BLaER1 treated with 17β-estradiol and CSF1 and Interleukin-3, amounts not matched to agents 10 nM and 100 nM (cell line): ENCODE measurements around the gene DNAJC6.

Experiments used
- H3K27ac ChIP-seq, 11 experiments: shearing (Covaris generic); formaldehyde crosslinking; 2 replicates each; pipeline ENCODE4 v1.8.1; 2022
- H3K27me3 ChIP-seq, 11 experiments: shearing (Covaris generic); formaldehyde crosslinking; 2 replicates each; pipeline ENCODE4 v1.8.1; 2022
- H3K36me3 ChIP-seq, 11 experiments: shearing (Covaris generic); formaldehyde crosslinking; 2 replicates each; pipeline ENCODE4 v1.8.1; 2022
- H3K4me1 ChIP-seq, 10 experiments: shearing (Covaris generic); formaldehyde crosslinking; 2 replicates each; pipeline ENCODE4 v1.8.1; 2022
- H3K4me2 ChIP-seq, 11 experiments: shearing (Covaris generic); formaldehyde crosslinking; 2 replicates each; pipeline ENCODE4 v1.8.1; 2022
- H3K4me3 ChIP-seq, 10 experiments: shearing (Covaris generic); formaldehyde crosslinking; 2 replicates each; pipeline ENCODE4 v1.8.1; 2022
- H3K9ac ChIP-seq, 11 experiments: shearing (Covaris generic); formaldehyde crosslinking; 2 replicates each; pipeline ENCODE4 v1.8.1; 2022
- H3K9me3 ChIP-seq, 11 experiments: shearing (Covaris generic); formaldehyde crosslinking; replicated peaks in 1 of 11; 2 replicates each; pipeline ENCODE4 v1.8.1; 2022
- H4K20me1 ChIP-seq, 11 experiments: shearing (Covaris generic); formaldehyde crosslinking; 2 replicates each; pipeline ENCODE4 v1.8.1; 2022
- Cebpa-rat ChIP-seq, 11 experiments: shearing (Covaris generic); IDR thresholded peaks; 2 replicates each; pipeline ENCODE4 v1.8.1; 2022

Gene DNAJC6

DNA sequence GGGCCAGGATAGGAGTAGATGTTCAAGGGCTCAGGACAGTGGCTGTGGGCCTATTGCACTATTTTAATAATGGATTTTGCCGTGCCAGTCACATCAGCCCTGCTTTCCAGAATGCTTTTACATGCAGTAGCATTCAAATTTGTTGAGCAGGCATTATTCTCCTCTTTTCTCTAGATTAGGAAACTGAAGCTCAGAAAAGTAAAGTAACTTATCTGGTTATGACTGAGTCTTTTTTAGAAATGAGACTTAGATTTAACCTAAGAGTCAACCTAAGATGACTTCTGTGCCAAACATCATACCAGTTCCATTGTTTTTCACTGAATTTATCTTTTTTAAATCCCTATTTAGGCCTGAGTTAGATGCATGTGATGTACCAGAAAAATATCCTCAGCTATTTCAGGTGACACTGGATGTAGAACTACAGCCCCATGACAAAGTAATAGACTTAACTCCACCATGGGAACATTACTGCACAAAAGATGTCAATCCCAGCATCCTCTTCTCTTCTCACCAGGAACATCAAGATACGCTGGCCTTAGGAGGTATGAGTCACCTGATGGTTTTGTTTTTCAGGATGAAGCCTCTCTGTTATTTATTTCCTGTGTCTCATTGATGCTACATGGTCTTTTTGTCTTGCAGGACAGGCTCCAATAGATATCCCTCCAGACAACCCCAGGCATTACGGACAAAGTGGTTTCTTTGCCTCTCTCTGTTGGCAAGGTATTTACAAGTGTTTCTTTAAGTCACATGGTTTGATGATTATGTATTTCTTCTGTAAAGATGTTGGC is 79.8 kb downstream of the DNAJC6 start:
- no peak overlapping the region for H3K27ac ChIP-seq
- peaks cover 0 to 4% (median 0%) of the 10 kb centered on the region in 11 experiments; a peak in 1 of 22 replicates for H3K36me3 ChIP-seq
- no peak for TF ChIP-seq Cebpa-rat (IDR thresholded peaks at IDR 0.05)
- H4K20me1 ChIP-seq, result no peaks in the 10 kb centered on the region
- no peak overlapping the region for H3K4me2 ChIP-seq
- no peaks in the 10 kb centered on the region for H3K27me3 ChIP-seq
- H3K9ac ChIP-seq, result no peak overlapping the region
- no peaks in the 10 kb centered on the region for H3K4me1 ChIP-seq
- peaks cover 0 to 8% (median 5%) of the 10 kb centered on the region in 11 experiments; a peak in 5 of 22 replicates for H3K9me3 ChIP-seq
- H3K4me3 ChIP-seq, result no peak overlapping the region

DNA sequence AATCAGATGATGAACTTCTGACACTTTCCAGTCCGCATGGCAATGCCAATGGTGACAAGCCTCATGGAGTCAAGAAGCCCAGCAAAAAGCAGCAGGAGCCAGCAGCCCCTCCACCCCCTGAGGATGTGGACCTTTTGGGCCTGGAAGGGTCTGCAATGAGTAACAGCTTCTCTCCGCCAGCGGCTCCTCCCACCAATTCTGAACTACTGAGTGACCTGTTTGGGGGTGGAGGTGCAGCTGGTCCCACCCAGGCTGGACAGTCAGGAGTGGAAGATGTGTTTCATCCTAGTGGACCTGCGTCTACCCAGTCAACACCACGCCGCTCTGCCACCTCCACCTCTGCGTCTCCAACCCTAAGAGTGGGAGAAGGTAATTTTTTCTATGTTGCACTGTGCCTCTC is 83.2 kb downstream of the DNAJC6 start:
- H3K9ac ChIP-seq, result no peak overlapping the region
- no peak for TF ChIP-seq Cebpa-rat (IDR thresholded peaks at IDR 0.05)
- H3K4me1 ChIP-seq, result peaks cover 0 to 10% (median 4%) of the 10 kb centered on the region in 10 experiments; a peak in 10 of 20 replicates
- no peaks in the 10 kb centered on the region for H3K27me3 ChIP-seq
- H3K9me3 ChIP-seq, result no peaks in the 10 kb centered on the region
- H4K20me1 ChIP-seq, result no peaks in the 10 kb centered on the region
- H3K4me2 ChIP-seq, result no peak overlapping the region
- H3K4me3 ChIP-seq, result no peak overlapping the region
- H3K36me3 ChIP-seq, result no peaks in the 10 kb centered on the region; a peak in 1 of 22 replicates
- no peak overlapping the region for H3K27ac ChIP-seq

DNA sequence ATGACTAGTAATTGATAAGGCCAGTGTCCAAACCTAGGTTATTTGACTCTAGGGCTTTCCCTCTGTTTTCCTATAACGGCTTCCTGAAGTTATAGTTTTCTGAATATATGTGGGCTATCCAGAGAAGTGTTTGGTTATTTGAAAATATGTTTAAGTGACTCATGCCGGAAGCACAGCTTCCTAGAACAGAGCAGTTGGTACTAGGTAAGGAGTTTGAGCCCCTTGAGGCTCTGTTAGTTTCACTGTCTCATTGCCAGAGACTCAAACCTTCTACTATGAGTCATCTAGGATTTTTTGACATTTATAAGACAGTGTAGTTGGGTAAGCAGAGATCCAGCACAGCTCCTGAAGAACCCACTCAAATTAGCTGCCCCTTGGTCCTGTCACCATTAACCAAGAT is 84.0 kb downstream of the DNAJC6 start:
- Histone ChIP-seq H4K20me1 (no peaks in the 10 kb centered on the region), H3K4me3 (no peak overlapping the region), H3K4me2 (no peak overlapping the region), H3K36me3 (no peaks in the 10 kb centered on the region; a peak in 1 of 22 replicates), H3K4me1 (peaks cover 0 to 10% (median 4%) of the 10 kb centered on the region in 10 experiments; a peak in 10 of 20 replicates), H3K27ac (no peak overlapping the region), H3K9me3 (no peaks in the 10 kb centered on the region), H3K9ac (no peak overlapping the region), H3K27me3 (no peaks in the 10 kb centered on the region)
- TF ChIP-seq Cebpa-rat (IDR thresholded peaks at IDR 0.05), result no peak

DNA sequence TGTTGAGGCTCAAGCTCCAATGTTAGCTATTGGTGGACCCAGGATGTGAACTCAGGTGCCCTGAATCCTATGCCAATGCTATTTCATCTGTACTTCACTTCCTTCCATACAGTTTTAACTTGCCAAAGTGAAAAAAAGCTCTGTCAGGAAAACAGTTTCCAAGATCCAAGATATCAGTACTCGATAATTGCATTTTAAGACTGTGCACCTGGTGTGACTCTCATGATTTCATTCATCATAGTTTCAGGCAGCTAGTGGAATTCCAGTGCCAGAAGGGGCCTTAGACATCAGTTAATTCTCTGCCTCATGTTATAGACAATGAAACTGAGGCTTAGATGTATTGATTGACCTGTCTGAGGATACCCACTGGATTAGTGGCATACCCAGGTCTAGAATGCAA is 84.6 kb downstream of the DNAJC6 start:
- TF ChIP-seq Cebpa-rat (IDR thresholded peaks at IDR 0.05), result no peak
- H3K9me3 ChIP-seq, result no peaks in the 10 kb centered on the region
- H3K4me3 ChIP-seq, result no peak overlapping the region
- no peaks in the 10 kb centered on the region for H3K27me3 ChIP-seq
- H3K4me1 ChIP-seq, result peaks cover 0 to 10% (median 4%) of the 10 kb centered on the region in 10 experiments; a peak in 10 of 20 replicates
- no peak overlapping the region for H3K9ac ChIP-seq
- H3K27ac ChIP-seq, result no peak overlapping the region
- no peaks in the 10 kb centered on the region for H4K20me1 ChIP-seq
- no peak overlapping the region for H3K4me2 ChIP-seq
- no peaks in the 10 kb centered on the region; a peak in 1 of 22 replicates for H3K36me3 ChIP-seq

DNA sequence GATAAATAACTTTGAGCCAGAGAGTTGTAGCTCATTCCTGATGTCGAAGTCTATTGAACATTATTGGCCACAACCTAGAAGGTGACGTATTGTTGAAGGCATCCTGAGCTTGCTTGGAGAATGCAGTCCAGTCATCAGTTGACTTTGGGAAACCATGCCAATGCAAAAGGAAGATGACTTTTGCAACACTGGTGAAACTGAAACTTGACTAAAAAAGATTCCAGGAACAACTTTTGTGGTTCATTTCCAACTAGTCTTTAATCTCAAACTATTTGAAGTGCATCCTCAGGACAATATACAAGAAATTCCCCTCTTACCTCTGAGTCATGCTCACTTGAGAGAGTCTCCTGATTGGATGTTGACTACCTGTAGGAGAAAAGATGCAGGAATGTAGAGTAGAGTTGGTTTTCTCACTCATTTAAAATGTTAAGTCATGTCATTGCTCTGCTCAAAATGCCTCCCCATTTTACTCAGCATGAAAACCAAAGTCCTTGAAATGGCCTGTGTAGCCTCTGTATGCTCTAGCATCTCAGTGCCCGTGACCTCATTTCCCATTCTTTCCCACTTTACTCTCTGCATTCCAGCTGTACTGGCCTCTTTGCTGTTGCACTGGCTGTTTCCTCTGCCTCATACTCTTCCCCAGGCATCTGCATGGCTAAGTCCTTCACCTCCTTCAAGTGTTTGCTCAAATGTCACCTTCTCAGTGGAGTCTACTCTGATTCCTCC is 86.7 kb downstream of the DNAJC6 start:
- peaks cover 0 to 10% (median 4%) of the 10 kb centered on the region in 10 experiments; a peak in 10 of 20 replicates for H3K4me1 ChIP-seq
- no peak overlapping the region for H3K4me3 ChIP-seq
- H3K27me3 ChIP-seq, result no peaks in the 10 kb centered on the region
- no peaks in the 10 kb centered on the region for H4K20me1 ChIP-seq
- no peak overlapping the region for H3K9ac ChIP-seq
- H3K27ac ChIP-seq, result peak overlapping the region in 2 of 11 experiments; percentile 4 to 46; a peak in 2 of 22 replicates
- H3K9me3 ChIP-seq, result no peaks in the 10 kb centered on the region
- H3K36me3 ChIP-seq, result no peaks in the 10 kb centered on the region; a peak in 1 of 22 replicates
- no peak for TF ChIP-seq Cebpa-rat (IDR thresholded peaks at IDR 0.05)
- H3K4me2 ChIP-seq, result peak overlapping the region in 5 of 11 experiments; percentile 16 to 58 (median 41); a peak in 10 of 22 replicates

DNA sequence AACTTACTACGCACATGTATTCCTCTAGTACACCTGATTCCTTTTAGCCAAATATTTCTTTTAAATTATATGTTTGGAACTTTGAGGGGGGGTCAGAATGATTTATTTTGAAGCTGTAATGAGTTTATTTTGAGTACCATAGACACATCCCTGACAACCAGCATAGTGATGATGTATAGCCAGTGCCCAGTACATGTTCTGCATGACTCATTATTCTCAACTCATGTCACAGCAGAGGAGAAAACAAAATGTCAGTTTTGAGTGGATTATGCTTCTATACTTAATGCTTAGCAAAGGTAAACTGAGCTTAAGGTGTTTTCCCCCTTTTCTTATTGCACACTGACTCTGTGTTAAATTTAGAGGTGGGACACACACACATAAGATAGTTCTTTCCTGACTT is 88.7 kb downstream of the DNAJC6 start:
- no peaks in the 10 kb centered on the region for H3K36me3 ChIP-seq
- H3K4me3 ChIP-seq, result no peak overlapping the region
- no peak overlapping the region for H3K27ac ChIP-seq
- no peak overlapping the region for H3K9ac ChIP-seq
- H3K4me1 ChIP-seq, result peaks cover 0 to 10% (median 4%) of the 10 kb centered on the region in 10 experiments; a peak in 10 of 20 replicates
- no peaks in the 10 kb centered on the region for H3K27me3 ChIP-seq
- H4K20me1 ChIP-seq, result no peaks in the 10 kb centered on the region
- H3K9me3 ChIP-seq, result no peaks in the 10 kb centered on the region
- no peak for TF ChIP-seq Cebpa-rat (IDR thresholded peaks at IDR 0.05)
- H3K4me2 ChIP-seq, result no peak overlapping the region

DNA sequence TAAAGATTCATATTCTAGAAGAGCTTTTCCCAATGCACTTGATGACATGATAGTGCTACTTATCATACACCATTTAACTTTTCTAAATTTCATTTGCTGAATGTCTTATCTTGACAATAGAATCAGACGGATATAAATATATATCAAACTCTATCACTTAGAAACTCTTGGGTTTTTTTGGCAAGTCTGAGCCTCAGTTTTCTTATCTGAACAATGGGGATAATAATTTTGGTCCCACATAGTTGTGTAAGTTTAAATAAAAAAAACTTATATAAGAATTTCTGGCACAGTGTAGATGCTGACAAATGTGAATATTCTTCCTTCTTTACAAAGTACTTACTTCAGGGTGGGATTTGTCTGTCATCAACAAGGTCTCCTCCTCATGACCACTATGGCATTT is 89.7 kb downstream of the DNAJC6 start:
- no peak for TF ChIP-seq Cebpa-rat (IDR thresholded peaks at IDR 0.05)
- H4K20me1 ChIP-seq, result no peaks in the 10 kb centered on the region
- no peaks in the 10 kb centered on the region for H3K9me3 ChIP-seq
- H3K4me2 ChIP-seq, result no peak overlapping the region
- no peaks in the 10 kb centered on the region for H3K36me3 ChIP-seq
- H3K27me3 ChIP-seq, result no peaks in the 10 kb centered on the region
- H3K4me3 ChIP-seq, result no peak overlapping the region
- H3K9ac ChIP-seq, result no peak overlapping the region
- no peak overlapping the region for H3K27ac ChIP-seq
- peaks cover 0 to 10% (median 4%) of the 10 kb centered on the region in 10 experiments; a peak in 10 of 20 replicates for H3K4me1 ChIP-seq

DNA sequence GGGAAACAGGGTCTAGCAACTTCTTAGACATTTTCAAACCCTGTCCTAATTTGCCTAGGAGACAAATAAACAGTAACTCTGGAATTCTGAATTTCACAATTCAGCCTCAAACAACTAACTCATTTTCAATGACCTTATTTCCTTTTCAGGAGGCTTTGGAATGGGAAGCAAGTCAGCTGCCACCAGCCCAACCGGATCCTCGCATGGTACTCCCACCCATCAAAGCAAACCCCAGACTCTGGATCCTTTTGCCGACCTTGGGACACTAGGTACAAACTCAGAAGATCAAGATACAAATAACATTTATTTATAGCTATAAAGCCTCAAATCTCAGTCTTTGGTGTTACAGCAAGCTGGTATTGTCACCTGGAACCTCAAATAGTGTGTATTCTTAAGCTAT is 92.3 kb downstream of the DNAJC6 start:
- H3K27ac ChIP-seq, result no peak overlapping the region
- H3K4me2 ChIP-seq, result no peak overlapping the region
- no peak overlapping the region for H3K9ac ChIP-seq
- no peaks in the 10 kb centered on the region for H3K9me3 ChIP-seq
- 0 out of 20 replicates have a peak, but pooled peaks cover 0 to under 1% (median 0%) of the 10 kb centered on the region in 10 experiments for H3K4me1 ChIP-seq
- TF ChIP-seq Cebpa-rat (IDR thresholded peaks at IDR 0.05), result no peak
- H3K27me3 ChIP-seq, result no peaks in the 10 kb centered on the region
- H3K36me3 ChIP-seq, result no peaks in the 10 kb centered on the region
- no peak overlapping the region for H3K4me3 ChIP-seq
- no peaks in the 10 kb centered on the region for H4K20me1 ChIP-seq

DNA sequence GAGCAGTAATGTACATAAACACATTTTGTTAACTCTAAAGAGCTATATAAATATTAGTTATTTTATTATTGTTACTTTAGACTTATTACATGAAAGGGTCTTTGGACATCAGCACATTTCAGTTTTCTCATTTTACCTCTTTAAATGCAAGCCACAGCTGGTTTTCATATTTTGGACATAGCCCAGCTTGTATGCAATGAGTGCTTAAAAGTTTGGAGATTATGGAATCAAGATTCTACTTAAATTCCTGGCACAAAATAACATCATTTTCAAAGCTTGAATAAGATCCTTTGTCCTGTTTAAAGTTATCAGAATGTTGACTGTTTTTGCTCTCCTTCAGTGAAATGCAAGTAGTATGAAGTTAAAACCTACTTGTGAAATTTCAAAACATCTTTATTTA is 95.6 kb downstream of the DNAJC6 start:
- no peaks in the 10 kb centered on the region for H3K9me3 ChIP-seq
- H3K4me2 ChIP-seq, result no peak overlapping the region
- H4K20me1 ChIP-seq, result no peaks in the 10 kb centered on the region
- no peak for TF ChIP-seq Cebpa-rat (IDR thresholded peaks at IDR 0.05)
- H3K4me3 ChIP-seq, result no peak overlapping the region
- no peak overlapping the region for H3K27ac ChIP-seq
- H3K36me3 ChIP-seq, result no peaks in the 10 kb centered on the region
- no peak overlapping the region for H3K9ac ChIP-seq
- peaks cover 0 to 7% (median 0%) of the 10 kb centered on the region in 10 experiments; a peak in 2 of 20 replicates for H3K4me1 ChIP-seq
- H3K27me3 ChIP-seq, result no peaks in the 10 kb centered on the region
